NCI-H2227 (cell line): ENCODE results near the gene CAVIN3.
A peak's percentile ranks its signal among the peaks of the same experiment; 100 is the strongest.
"Not testable (repeated sequence)": the region's sequence is repeated elsewhere in the genome, so short reads cannot be mapped to it uniquely, and the experiment has no call there.

Experiments used
- DNase-seq: peaks from one replicate; lab custom pipeline; 2025; ENCODE audit not compliant: unreplicated experiment; lab: John Stamatoyannopoulos, UW

The CAVIN3 gene

GRCh38 chr11:6326303-6326702, 6.0 kb upstream of the CAVIN3 start:
- no peak for DNase-seq

- no peak for DNase-seq
Measured at GRCh38 chr11:6323291-6323905, 3.1 kb upstream of the CAVIN3 start.

GRCh38 chr11:6321961-6322362, 1.7 kb upstream of the CAVIN3 start:
- no peak for DNase-seq

GRCh38 chr11:6321356-6321755, 1.1 kb upstream of the CAVIN3 start:
- no peak for DNase-seq

GRCh38 chr11:6319704-6320410, 444 bp downstream of the CAVIN3 start:
- peak; percentile 47 for DNase-seq

GRCh38 chr11:6319001-6319703, 1.1 kb downstream of the CAVIN3 start:
- DNase-seq: no peak

GRCh38 chr11:6318204-6318603, 2.1 kb downstream of the CAVIN3 start:
- no peak for DNase-seq

GRCh38 chr11:6315811-6316425, 4.4 kb downstream of the CAVIN3 start:
- peak; percentile 69 for DNase-seq

GRCh38 chr11:6312106-6312505, 8.2 kb downstream of the CAVIN3 start:
- no peak for DNase-seq

GRCh38 chr11:6307876-6308275, 12.4 kb downstream of the CAVIN3 start:
- no peak for DNase-seq

GRCh38 chr11:6305297-6305696, 15.0 kb downstream of the CAVIN3 start:
- DNase-seq: no peak

GRCh38 chr11:6303661-6304060, 16.6 kb downstream of the CAVIN3 start:
- DNase-seq: no peak

GRCh38 chr11:6301096-6301495, 19.2 kb downstream of the CAVIN3 start:
- DNase-seq: no peak

- DNase-seq: no peak
Measured at GRCh38 chr11:6300325-6300724, 20.0 kb downstream of the CAVIN3 start.

GRCh38 chr11:6298605-6299004, 21.7 kb downstream of the CAVIN3 start:
- DNase-seq: no peak

- no peak for DNase-seq
Measured at GRCh38 chr11:6297831-6298230, 22.5 kb downstream of the CAVIN3 start.

GRCh38 chr11:6285019-6285418, 35.3 kb downstream of the CAVIN3 start:
- DNase-seq: no peak

GRCh38 chr11:6284250-6284649, 36.1 kb downstream of the CAVIN3 start:
- DNase-seq: no peak

- no peak for DNase-seq
Measured at GRCh38 chr11:6283453-6284023, 36.8 kb downstream of the CAVIN3 start.

GRCh38 chr11:6280809-6281208, 39.5 kb downstream of the CAVIN3 start:
- not testable (repeated sequence) for DNase-seq

- no peak for DNase-seq
Measured at GRCh38 chr11:6273188-6273587, 47.1 kb downstream of the CAVIN3 start.
